Dermis blood vessel endothelial cell (primary cell): ENCODE results near the gene BLZF1. TPM values are rescaled to one million over a fixed set of nuclear protein-coding genes. Genes with fewer than 3 reads are reported as not detected.
"Not testable (repeated sequence)": the region's sequence is repeated elsewhere in the genome, so short reads cannot be mapped to it uniquely, and the experiment has no call there.

Source experiments
- DNase-seq: peaks from one replicate; pipeline ENCODE4 v3.0.0; 2010
- total RNA-seq: library from RNA; depleted of rRNA; stranded (reverse); fragments of >200 nt; gene quantifications from 2 replicates; pipeline ENCODE4 v1.2.3, GENCODE V29; 2014

Gene BLZF1
- total RNA-seq, 1 donor from 2014 or later = 30.5 TPM

- DNase-seq = no peak
Observed at GRCh38 chr1:169360415-169360814, 7.6 kb upstream of the BLZF1 start.

- no peak for DNase-seq
Observed at GRCh38 chr1:169361281-169361680, 6.7 kb upstream of the BLZF1 start.

GRCh38 chr1:169363046-169363730 lies 4.8 kb upstream of the BLZF1 start:
- peak; percentile 51 for DNase-seq

GRCh38 chr1:169364948-169365347 lies 3.0 kb upstream of the BLZF1 start:
- DNase-seq = no peak

GRCh38 chr1:169367096-169367685 lies 804 bp upstream of the BLZF1 start:
- DNase-seq = no peak

- peak; percentile 36 for DNase-seq
Observed at GRCh38 chr1:169368406-169368769, 393 bp downstream of the BLZF1 start.

- no peak for DNase-seq
Observed at GRCh38 chr1:169371404-169371803, 3.4 kb downstream of the BLZF1 start.

- DNase-seq = no peak
Observed at GRCh38 chr1:169381162-169381561, 13.2 kb downstream of the BLZF1 start.

GRCh38 chr1:169383449-169383848 lies 15.5 kb downstream of the BLZF1 start:
- DNase-seq = no peak

- DNase-seq = no peak
Observed at GRCh38 chr1:169387399-169387798, 19.4 kb downstream of the BLZF1 start.

GRCh38 chr1:169390303-169390702 lies 22.3 kb downstream of the BLZF1 start:
- no peak for DNase-seq

- DNase-seq = no peak
Observed at GRCh38 chr1:169392406-169392805, 24.4 kb downstream of the BLZF1 start.

GRCh38 chr1:169395955-169396354 lies 28.0 kb downstream of the BLZF1 start:
- no peak for DNase-seq

- not testable (repeated sequence) for DNase-seq
Observed at GRCh38 chr1:169402578-169402977, 34.6 kb downstream of the BLZF1 start.

- DNase-seq = not testable (repeated sequence)
Observed at GRCh38 chr1:169408340-169408739, 40.3 kb downstream of the BLZF1 start.

GRCh38 chr1:169414952-169415351 lies 47.0 kb downstream of the BLZF1 start:
- no peak for DNase-seq

GRCh38 chr1:169421309-169421708 lies 53.3 kb downstream of the BLZF1 start:
- DNase-seq = no peak

GRCh38 chr1:169426174-169426705 lies 58.2 kb downstream of the BLZF1 start:
- DNase-seq = no peak

GRCh38 chr1:169427081-169427641 lies 59.2 kb downstream of the BLZF1 start, which contains the start of gene CCDC181:
TSS of gene CCDC181 (minus strand) at chr1:169427474. CDS start at chr1:169424927, 2,547 bp downstream.
- DNase-seq = peak; percentile 28
